ENCODE results near the gene PPP1R27.
A peak's percentile ranks its signal among the peaks of the same experiment; 100 is the strongest.

PPP1R27 gene

DNA sequence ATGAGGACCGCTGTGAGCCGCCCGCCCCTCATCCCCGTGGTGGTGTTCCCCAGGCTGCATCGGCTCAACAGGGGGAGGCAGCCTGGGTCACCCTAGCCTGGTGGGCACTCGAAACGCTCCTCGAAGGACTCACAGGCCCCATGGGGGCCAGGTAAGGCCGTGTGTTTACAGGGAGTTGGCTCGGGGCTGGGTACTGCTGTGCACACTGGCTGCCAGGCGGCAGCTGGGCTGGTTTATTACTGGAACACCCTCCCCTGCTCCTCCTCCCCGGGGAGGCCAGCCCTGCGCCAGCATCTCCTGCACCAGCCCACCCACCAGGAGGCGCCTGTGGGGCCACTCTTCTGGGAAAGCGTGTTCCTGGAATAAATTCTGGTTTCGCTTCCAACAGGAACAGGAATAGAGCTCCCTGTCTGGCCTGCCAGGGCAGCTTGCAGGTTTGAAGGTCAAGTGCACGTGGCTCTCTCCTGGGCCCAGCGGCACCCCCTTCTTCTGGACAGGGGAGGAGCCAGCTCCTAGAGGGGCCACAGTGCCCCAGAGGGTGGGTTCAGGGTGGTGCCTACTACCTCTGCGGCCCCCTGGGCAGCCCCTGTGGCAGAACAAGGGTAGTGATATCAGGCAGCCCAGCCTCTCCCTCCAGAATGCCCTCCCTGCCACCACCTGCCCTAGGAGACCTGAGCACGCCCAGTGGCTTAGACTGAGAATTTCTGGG lies 13.1 kb downstream of the PPP1R27 start:
- DNase-seq (ENCODE audit: low read depth), result peak; percentile 66
- no peak overlapping the region for H3K4me3 ChIP-seq (ENCODE audit: control insufficient read depth, low read depth, low read length)
- TF ChIP-seq, protein P1, sequence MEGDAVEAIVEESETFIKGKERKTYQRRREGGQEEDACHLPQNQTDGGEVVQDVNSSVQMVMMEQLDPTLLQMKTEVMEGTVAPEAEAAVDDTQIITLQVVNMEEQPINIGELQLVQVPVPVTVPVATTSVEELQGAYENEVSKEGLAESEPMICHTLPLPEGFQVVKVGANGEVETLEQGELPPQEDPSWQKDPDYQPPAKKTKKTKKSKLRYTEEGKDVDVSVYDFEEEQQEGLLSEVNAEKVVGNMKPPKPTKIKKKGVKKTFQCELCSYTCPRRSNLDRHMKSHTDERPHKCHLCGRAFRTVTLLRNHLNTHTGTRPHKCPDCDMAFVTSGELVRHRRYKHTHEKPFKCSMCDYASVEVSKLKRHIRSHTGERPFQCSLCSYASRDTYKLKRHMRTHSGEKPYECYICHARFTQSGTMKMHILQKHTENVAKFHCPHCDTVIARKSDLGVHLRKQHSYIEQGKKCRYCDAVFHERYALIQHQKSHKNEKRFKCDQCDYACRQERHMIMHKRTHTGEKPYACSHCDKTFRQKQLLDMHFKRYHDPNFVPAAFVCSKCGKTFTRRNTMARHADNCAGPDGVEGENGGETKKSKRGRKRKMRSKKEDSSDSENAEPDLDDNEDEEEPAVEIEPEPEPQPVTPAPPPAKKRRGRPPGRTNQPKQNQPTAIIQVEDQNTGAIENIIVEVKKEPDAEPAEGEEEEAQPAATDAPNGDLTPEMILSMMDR (conservative IDR thresholded peaks at IDR 0.05; ENCODE audit: control insufficient read depth, insufficient read depth, low read depth, low read length), result peak; percentile 54

DNA sequence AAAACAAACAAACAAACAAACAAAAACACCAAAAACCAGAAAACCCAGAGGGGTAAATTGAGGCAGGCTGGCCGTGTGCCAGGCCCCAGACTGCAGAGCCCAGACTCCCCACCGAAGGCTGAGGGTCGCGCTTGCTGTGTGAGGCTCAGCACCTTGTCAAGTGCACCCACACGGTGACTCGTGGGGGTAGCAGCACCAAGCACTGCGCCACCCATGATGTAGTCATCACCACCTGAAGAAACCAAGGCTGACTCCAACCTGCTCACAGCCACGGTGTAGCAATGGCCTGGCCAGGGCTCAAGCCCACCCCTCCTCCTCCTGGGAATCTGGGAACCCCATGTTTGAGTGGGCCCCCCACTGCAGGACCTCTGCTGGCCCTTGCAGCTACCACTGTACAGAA lies 13.7 kb downstream of the PPP1R27 start:
- no peak overlapping the region for H3K4me3 ChIP-seq (ENCODE audit: control insufficient read depth, low read depth, low read length)
- DNase-seq (ENCODE audit: low read depth), result no peak
- TF ChIP-seq, protein P1 (conservative IDR thresholded peaks at IDR 0.05; ENCODE audit: control insufficient read depth, insufficient read depth, low read depth, low read length), result no peak

DNA sequence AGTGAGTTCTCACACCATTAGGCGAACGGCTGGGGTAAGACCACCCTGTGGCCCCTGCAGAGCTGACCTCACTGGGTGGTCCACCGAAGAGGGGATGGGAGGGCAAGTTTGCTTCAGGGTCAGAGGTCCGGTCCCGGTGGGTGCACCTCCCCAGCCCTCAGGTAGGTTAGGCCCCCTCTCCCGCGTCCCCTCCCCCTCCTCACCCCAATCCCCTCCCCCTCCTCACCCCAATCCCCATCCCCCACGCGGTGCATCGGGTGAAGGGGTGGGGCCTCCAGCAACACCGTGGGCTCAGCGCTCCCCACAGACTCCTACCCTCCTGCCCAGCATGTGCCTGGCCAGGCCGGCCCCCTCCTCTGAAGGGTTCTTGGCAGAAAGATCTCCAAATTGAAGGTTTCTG lies 15.1 kb downstream of the PPP1R27 start:
- DNase-seq (ENCODE audit: low read depth), result no peak
- TF ChIP-seq, protein P1 (conservative IDR thresholded peaks at IDR 0.05; ENCODE audit: control insufficient read depth, insufficient read depth, low read depth, low read length), result no peak
- no peak overlapping the region for H3K4me3 ChIP-seq (ENCODE audit: control insufficient read depth, low read depth, low read length)

DNA sequence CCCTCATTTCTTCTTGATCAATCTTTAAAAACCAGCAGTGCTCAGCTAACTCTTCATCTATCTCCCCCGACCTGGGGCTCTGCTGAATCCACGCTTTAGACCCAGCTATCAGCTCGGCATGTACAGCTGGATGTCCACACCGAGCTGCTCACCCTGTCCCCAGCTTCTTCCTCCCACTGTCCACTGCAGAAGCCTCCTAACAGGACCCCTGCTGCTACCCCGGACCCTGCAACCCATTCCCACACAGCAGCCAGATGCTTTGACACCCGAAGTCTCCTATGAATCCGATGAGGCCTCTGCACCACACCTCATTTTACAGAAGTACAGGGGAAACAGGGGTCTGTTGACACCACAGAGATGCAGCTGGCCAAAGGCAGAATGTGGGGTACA lies 17.1 kb downstream of the PPP1R27 start:
- TF ChIP-seq, protein P1 (conservative IDR thresholded peaks at IDR 0.05; ENCODE audit: control insufficient read depth, insufficient read depth, low read depth, low read length), result no peak
- DNase-seq (ENCODE audit: low read depth), result no peak
- H3K4me3 ChIP-seq (ENCODE audit: control insufficient read depth, low read depth, low read length), result no peak overlapping the region

DNA sequence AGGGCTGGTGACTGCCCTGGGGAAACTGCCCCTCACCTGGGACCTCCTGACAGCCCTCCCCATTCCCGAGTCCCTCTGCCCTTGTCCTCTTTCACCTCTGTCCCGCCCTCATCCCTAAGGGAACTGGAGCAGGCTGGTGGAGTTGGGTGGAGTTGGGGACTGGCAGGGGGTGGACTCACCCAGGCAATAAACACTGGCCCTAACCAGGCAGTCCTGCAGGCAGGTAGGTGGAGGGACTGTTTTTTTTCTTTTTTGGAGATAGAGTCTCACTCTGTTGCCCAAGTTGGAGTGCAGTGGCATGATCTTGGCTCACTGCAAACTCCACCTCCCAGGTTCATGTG lies 19.2 kb downstream of the PPP1R27 start:
- no peak overlapping the region for H3K4me3 ChIP-seq (ENCODE audit: control insufficient read depth, low read depth, low read length)
- no peak for DNase-seq (ENCODE audit: low read depth)
- TF ChIP-seq, protein P1 (conservative IDR thresholded peaks at IDR 0.05; ENCODE audit: control insufficient read depth, insufficient read depth, low read depth, low read length), result no peak

DNA sequence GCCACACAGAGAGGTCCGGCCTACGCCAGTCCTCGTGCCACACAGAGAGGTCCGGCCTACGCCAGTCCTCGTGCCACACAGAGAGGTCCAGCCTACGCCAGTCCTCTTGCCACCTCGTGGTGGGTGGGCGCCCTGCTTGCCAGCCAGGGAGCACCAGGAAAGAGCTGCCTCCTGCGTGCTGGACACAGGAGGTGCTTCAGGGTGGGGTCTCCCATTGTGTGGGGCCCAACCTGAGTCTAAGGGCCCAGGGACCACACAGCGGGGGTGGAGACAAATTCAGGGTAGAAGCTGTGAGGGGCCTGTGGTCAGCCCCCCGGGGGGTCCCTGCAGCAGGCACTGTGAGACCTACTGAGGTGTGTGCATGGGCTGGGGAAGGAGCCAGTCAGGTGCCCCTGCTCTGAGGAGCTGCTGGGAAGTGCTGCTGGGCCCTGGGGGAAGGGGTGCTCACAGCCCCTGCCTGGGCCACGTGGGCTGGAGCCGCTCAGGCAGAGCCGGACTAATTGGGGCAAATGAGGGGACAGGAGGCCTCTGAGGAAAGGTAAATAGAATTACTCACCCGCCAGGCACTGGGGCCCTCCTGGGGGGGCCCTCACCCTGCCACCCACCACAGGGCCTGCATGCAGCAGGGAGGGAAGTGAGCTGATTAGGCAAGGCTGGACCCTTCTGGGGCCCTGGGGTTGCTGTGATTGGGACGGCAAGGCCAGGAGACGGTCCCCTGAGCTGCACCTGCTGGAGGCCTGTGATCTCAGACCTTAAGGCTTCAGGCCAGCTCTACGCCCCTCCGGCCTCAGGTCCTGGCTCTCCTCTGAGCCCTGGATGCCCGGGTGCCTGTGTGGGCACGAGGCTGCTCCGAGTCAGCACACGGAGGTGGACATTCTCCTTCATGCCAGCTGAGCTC lies 19.9 kb downstream of the PPP1R27 start:
- TF ChIP-seq, protein P1 (conservative IDR thresholded peaks at IDR 0.05; ENCODE audit: control insufficient read depth, insufficient read depth, low read depth, low read length), result no peak
- no peak for DNase-seq (ENCODE audit: low read depth)
- no peak overlapping the region for H3K4me3 ChIP-seq (ENCODE audit: control insufficient read depth, low read depth, low read length)

All from fibroblast of mammary gland (primary cell).